CD4-positive, alpha-beta T cell treated with Interleukin-6 for 4 hours (primary cell): ENCODE measurements around the gene TRIM17.

ENCODE experiments used
- DNase-seq: peaks from one replicate; pipeline ENCODE4 v3.0.0-alpha.2; 2020; ENCODE audit warnings: mixed read lengths

Gene TRIM17

DNA sequence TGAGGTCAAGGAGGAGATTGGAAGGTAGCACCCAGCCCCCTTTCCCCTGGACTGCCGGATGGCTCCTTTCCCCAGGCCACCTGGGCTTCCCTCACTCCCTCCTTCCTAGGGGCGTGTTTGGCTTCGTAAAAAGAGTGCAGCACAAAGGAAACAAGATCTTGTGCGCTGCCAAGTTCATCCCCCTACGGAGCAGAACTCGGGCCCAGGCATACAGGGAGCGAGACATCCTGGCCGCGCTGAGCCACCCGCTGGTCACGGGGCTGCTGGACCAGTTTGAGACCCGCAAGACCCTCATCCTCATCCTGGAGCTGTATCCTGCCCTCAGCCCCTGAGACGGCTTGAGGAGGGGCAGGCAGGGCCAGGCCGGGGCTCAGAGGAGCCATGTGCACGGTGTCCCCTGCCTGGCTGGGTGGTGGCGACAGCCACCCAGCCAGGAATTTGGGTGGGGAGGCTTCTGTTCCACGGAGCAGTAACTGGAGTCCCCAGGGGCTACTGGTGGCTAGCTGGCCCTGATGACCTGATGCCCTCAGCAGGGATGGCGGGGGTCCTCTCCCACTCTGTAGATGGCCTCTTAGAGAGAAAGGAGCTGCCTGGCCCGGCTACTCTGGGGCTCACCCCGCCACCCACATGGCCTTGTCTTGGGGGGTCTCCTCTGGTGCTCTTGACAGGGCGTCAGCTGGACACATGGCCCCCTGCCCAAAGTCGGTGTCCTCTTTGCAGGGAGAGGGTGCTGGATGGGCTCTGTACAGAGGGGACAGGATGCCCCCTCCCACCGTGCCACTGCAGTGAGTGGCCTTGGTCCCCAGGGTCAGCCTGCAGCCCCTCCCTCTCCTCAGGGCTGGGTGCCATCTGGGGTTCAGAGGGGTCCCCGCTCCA is 49.6 kb downstream of the TRIM17 start:
- no peak for DNase-seq

DNA sequence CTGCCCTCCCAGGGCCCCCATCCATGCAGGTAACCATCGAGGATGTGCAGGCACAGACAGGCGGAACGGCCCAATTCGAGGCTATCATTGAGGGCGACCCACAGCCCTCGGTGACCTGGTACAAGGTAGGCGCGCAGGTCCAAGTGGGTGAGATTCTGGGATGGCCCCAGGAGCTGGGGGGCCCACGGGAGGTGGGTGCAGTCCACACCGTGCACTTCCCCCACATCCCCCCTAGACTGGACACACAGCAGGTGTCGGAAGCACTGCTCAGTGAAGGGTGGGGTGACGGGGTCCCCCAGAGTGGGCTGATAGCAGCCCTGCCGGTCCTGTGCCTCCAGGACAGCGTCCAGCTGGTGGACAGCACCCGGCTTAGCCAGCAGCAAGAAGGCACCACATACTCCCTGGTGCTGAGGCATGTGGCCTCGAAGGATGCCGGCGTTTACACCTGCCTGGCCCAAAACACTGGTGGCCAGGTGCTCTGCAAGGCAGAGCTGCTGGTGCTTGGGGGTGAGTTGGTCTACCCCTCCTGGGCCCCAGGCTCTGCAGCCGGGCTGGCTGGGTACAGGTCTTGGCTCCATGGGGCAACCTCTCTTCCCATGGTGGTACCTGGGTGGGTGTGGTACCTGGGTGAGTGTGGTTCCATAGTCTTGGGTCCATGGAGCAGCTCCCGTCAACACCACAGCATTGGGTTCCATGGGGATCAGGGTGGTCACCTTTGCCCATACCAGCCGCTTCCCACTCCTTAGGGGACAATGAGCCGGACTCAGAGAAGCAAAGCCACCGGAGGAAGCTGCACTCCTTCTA is 50.4 kb downstream of the TRIM17 start:
- no peak for DNase-seq

DNA sequence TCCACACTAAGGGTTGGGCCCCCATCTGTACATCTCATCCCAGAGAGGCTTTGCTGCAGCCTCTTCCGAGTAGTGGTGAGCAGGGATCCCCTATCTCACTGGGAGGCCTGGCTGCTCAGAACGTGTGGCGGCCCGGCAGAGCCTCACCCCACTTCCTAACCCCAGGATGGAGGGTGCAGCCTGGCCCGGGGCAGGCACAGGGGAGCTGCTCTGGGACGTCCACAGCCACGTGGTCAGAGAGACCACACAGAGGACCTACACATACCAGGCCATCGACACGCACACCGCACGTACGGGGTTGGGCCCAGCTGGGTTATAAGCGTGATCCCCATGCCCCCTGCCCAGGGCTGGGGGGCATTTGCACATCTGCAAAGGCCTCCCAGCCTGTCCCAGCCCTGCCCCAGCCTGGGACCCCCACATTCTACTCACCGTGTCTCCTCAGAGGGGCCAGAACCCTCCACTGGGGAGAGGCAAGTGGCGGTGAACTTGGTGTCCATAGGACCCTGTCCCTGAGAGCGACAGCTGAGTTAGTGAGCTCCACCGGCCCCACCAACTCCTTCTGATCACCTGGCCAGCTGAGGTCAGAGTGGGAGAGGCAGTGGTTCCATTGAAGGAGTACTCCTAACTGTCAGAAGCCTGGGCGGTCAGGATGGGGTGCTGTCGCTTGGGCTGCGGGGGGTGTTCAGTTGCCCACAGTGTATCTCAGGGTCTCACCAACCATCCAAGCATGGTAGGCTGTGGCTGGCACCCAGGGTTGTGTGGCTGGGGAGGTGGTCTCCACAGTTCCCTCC is 51.2 kb downstream of the TRIM17 start:
- no peak for DNase-seq

DNA sequence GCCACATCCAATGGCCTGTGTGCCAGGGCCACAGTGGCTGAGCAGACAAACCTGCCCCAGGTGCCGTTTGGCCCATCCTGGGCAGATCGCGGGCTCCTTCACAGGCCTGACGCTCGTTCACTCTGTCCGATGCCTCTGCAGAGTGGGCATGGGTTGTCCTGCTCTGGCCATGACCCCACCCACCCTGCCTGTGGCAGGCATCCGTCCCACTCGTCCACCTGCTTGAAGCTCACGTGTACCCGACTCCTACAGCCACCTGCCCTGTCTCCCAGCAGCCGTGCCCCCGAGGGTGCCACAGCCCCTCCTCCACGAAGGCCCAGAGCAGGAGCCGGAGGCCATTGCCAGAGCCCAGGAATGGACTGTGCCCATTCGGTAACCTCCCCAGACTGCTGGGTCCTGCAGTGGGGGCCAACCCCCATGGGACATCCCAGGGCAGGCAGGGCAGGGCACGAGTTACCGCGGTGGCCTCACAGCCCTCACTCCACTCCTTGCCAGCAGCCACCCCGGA is 51.9 kb downstream of the TRIM17 start:
- DNase-seq: no peak

DNA sequence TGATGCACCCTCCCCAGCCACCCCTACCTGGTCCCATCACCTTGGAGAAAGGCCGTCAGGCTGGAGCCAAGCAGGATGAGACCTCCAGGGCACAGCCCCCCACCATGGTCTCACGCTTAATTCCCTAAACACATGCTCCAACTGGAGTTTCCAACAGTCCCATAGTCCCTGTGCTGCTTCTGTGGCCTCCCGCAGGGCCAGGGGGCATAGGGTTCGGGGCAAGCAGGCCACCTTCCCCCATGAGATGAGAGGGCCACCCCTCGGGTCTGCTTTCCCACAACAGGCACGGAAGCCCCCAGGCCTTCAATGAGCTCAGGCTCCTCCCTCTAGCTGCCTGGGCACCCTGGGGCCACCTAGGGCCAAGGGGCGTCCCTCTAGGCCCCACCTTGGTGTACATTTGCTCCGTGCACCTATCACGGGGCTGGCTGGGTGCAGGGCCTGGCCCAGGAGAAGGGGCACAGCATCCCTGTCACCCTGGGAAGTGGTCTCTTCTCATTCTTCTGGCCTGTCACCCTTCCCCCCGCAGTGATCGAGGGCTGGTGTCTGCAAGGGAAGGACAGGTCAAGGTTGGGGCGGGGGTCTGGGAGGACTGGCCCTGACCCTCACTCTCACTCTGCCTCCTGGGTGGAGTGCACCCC is 52.5 kb downstream of the TRIM17 start:
- no peak for DNase-seq

DNA sequence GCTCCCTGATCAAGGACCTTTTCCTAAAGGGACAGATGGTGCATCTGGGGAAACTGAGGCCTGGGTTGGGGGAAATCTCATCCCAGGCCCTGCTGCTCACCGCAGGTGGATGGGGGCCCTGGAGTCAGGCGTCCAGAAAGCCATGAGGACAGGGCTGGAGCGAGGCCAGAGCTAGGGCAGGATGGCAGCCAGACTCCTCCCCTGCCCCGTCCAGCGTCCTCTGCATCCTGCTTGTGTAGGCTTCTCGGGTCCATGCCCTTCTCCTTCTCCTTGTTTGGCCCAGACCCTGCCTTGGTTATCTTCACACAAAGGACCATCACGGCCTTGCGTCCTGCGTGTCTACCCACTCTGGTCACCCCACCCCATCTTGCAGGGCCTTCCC is 53.0 kb downstream of the TRIM17 start:
- DNase-seq: no peak

DNA sequence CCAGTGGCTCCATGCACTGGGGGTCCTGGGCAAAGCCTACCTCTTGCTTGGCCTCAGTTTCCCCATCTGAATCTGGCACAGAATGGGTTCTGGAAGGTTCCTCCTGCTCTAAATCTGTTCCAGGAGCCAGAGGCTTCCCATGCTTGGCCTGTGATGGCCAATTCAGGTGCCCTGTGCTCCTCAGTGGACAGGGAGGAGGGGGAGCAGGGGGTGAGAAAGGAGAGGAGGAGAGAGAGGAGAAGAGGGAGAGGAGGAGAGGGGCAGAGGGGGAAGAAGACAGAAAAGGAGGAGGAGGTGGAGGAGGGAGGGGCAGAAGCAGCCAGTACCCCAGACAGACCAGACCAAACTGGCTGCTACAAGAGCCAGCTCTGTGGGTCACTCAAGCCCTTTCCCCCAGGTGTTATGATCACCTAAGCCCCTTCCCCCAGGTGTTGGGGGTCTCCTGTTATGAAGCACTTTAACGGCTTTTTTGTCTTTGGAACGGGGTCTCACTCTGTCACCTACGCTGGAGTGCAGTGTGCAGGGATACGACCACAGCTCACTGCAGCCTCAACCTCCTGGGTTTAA is 53.7 kb downstream of the TRIM17 start:
- no peak for DNase-seq

DNA sequence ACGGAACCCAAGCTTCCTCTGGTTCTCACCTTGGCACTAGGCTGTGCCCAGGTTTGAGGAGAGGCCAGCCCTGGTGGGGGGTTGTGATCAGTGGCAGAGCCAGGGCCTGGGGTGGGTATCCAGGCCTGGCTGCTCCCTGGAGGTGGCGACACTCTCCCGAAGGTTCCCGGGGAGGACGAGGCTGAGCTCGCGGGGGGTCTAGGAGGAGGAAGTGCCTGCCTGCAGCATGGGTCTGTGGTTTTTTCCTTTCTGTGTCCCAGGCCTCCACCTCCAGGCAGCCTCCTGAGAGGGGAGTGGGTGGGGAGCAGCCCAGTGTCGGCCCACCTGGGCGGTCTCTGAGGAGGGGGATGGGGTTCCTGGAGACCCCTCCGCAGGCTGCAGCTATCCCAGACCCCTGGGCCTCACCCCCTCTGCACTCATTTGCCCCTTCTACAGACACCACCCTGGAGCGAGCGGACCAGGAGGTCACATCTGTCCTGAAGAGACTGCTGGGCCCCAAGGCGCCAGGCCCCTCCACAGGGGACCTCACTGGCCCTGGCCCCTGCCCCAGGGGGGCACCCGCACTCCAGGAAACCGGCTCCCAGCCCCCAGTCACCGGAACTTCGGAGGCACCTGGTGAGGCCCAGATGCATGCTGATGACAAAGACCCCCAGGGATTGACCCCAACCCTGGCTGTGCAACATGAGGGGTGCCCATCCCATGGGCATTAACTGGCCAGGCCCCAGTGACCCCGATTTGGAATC is 54.3 kb downstream of the TRIM17 start:
- DNase-seq: no peak

DNA sequence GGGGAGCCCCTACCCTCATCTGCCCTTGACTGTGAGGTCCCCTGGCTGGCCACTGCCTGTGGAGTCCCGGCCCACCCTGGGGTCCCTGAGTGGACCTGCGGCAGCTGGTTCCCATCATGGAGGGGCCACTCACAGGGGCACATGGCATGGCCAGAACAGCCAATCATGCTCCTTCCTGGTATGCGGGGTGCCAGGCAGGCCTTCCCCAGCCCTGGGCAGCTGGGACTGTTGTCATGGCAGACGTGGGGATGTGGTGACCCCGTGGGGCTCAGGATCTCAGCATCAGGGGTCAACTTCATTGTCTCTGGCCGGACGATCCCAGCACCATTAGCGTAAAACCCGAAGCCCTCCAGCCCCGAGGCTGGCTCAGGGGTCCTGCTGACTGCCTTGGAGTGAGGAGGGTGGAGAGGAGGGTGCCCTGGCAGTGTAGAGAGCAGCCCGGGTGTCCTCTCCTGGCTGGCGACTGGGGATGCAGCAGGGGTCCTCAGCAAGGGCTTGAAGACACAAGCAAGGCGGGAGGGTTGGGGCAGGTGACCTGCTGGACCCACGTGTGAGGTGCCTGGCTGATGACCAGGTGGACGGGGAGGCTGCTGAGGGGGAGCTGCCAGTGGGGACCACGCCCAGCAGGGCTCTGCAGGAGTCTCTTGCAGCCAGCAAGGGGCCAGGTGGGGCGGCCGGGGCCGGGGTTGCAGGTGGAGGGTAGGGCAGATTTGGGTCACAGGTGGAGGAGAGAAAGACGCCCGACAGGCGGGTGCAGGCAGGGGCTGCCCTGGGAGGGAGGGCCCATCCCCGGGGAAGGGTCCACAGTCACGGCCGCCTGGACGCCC is 55.1 kb downstream of the TRIM17 start:
- DNase-seq: no peak

DNA sequence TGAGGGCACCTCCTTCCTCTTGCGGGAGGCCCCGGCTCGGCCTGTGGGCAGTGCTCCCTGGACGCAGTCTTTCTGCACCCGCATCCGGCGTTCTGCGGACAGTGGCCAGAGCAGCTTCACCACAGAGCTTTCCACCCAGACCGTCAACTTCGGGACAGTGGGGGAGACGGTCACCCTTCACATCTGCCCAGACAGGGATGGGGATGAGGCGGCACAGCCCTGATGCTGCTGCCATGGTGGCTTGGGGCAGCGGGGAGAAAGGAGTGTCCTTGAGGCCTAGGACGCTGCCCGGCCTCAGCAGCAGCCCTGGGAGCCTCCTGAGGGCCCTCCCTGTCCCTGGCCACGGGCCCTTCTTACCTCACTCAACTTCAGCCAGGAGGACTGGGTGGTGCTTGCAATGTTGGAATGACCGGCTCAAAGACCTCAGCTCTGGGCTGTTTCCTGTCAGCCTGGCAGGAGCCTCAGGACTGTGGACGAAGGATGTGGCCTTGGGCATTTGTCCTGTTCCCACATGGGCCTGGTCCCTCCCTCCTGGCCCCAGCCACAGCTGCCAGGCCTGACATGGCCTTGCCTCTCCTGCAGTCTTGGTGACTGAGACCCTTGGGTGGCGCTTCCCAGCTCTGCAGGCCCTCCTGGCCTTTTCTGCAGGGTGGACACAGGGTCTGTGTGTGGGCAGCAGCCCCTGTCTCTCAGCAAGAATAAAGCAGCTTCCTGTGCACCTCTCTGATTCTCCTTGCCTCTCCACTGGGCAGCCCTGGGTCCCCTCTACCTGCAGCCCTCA is 55.9 kb downstream of the TRIM17 start:
- DNase-seq: no peak

DNA sequence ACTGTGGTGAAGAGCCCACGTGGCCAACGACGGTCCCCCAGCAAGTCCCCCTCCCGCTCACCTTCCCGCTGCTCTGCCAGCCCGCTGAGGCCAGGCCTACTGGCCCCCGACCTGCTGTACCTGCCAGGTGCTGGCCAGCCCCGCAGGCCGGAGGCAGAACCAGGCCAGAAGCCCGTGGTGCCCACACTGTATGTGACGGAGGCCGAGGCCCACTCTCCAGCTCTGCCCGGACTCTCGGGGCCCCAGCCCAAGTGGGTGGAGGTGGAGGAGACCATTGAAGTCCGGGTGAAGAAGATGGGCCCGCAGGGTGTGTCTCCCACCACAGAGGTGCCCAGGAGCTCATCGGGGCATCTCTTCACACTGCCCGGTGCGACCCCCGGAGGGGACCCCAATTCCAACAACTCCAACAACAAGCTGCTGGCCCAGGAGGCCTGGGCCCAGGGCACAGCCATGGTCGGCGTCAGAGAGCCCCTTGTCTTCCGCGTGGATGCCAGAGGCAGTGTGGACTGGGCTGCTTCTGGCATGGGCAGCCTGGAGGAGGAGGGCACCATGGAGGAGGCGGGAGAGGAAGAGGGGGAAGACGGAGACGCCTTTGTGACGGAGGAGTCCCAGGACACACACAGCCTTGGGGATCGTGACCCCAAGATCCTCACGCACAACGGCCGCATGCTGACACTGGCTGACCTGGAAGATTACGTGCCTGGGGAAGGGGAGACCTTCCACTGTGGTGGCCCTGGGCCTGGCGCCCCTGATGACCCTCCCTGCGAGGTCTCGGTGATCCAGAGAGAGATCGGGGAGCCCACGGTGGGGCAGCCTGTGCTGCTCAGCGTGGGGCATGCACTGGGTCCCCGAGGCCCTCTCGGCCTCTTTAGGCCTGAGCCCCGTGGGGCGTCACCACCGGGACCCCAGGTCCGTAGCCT is 56.8 kb downstream of the TRIM17 start:
- no peak for DNase-seq

DNA sequence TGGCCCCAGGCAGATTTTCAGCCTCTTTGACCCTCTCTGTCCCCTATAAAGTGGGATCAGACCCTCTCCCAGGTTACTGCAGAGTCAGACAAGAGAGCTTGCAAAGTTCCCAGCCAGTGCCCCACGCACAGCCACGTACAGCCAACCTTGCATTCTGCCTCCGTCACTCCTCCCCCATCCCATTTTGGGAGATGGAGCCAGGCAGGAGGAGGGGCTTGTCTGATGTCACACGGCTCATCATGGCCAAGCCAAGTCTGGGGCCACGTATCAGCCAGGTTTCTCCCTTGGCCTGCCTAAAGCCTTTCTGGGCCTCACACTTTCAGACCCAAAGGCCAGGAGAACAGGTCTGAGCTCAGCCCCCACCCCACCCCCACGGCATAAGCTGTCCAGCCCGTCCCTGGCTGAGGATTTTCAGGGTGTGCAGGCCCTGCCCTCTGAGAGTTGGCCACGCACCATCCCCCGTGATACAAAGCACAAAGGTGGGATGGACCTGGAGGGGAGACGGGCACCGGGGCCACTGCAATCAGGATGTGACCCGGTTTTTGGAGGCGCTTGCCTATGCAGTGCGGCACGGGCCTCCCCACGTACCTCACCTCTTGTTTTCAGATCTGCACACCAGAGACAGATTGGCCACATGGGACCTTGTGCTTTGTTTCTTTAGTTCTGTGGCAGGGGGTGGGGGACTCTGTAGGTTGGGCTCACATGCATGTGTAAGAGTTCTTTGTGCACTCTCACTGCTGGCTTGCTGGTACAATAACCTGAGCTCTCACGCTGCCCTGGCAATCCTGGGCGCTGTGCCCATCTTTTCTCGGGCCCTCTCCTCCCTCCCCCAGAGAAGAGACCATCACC is 57.7 kb downstream of the TRIM17 start:
- no peak for DNase-seq

DNA sequence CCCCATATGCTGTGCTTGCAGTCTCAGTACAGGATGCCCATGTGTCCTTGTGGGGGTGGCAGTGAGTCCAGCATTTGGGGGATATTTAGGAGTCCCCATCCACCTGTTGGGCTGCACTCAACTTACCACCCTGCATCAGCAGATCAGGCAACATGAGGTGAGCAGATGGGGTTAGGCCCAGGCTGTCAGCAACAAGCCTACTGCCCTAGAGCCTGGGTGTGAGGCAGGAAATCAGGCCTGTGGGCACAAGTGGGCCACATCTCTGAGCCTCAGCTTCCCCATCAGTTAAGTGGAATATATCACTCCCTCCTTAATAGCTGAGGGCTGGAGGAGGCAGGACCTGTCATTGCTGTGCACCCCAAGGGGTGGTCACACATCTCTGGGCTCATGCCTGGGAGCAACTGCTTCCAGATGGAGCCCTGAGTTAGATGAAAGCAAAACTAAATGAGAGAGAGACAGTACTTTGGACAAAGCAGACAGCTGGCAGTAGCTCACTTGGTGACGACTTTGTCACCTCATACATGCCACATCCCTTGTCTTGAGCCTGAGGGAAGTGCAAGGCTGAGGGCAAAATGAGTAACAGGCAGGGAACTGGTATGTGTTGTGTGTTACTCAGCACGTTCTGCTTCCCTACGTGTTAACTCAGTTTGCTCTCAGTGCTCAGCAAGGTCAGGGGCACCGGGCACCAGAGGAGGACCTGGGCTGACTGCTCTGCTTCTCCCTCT is 58.5 kb downstream of the TRIM17 start:
- DNase-seq: no peak
